Thymus (tissue), 11 donors: ENCODE results near the gene MTO1. TPM values are rescaled to one million over a fixed set of nuclear protein-coding genes. Genes with fewer than 3 reads are reported as not detected.

Experiments
- DNase-seq, 9 donors: peaks; one replicate each; pipeline ENCODE4 v3.0.0-alpha.2; 2013; ENCODE audit warnings: low spot score in 9 of 9, low read depth in 6 of 9, missing footprints in 1 of 9
- H3K27ac ChIP-seq, 2 donors: one replicate each; pipeline ENCODE4 v1.5.1; 2013; ENCODE audit warnings: control low read depth in 1 of 2, low read depth in 1 of 2, low read length in 1 of 2, mild to moderate bottlenecking in 1 of 2, moderate library complexity in 1 of 2
- H3K27me3 ChIP-seq, 2 donors: one replicate each; pipeline ENCODE4 v1.5.1; 2013; ENCODE audit warnings: low read length in 1 of 2; ENCODE audit not compliant: control insufficient read depth in 2 of 2, insufficient read depth in 1 of 2
- H3K36me3 ChIP-seq, 2 donors: one replicate each; pipeline ENCODE4 v1.5.1; 2013; ENCODE audit warnings: low read length in 1 of 2, mild to moderate bottlenecking in 1 of 2, moderate library complexity in 1 of 2; ENCODE audit not compliant: control insufficient read depth in 2 of 2, insufficient read depth in 2 of 2
- H3K4me1 ChIP-seq, 2 donors: one replicate each; pipeline ENCODE4 v1.5.1; 2013; ENCODE audit warnings: low read length in 2 of 2; ENCODE audit not compliant: control insufficient read depth in 2 of 2, insufficient read depth in 2 of 2
- H3K4me3 ChIP-seq, 2 donors: one replicate each; pipeline ENCODE4 v1.5.1; 2013; ENCODE audit warnings: low read length in 2 of 2, control low read depth in 1 of 2, mild to moderate bottlenecking in 1 of 2
- H3K9me3 ChIP-seq, 2 donors: one replicate each; pipeline ENCODE4 v1.5.1; 2013; ENCODE audit warnings: low read length in 1 of 2, mild to moderate bottlenecking in 1 of 2; ENCODE audit not compliant: control insufficient read depth in 2 of 2, insufficient read depth in 1 of 2
- WGBS: extraction: QIAGEN DNeasy Blood & Tissue Kit; methylation state at CpG from one replicate; pipeline ENCODE4 v1.1.7; 2013; 5-methylcytosine and 5-hydroxymethylcytosine counted together
- polyA plus RNA-seq: library from polyadenylated mRNA; stranded (reverse); fragments of 200-250 nt; gene quantifications from one replicate; pipeline ENCODE4 v1.2.3, GENCODE V29; 2013
- total RNA-seq: library from RNA; stranded (reverse); fragments of 120-200 nt; gene quantifications from one replicate; pipeline ENCODE4 v1.2.4, GENCODE V29; 2013
- donor health status: healthy.

The MTO1 gene
- total and polyA plus RNA-seq, 2 donors = 25.1 to 27.2 TPM

DNA sequence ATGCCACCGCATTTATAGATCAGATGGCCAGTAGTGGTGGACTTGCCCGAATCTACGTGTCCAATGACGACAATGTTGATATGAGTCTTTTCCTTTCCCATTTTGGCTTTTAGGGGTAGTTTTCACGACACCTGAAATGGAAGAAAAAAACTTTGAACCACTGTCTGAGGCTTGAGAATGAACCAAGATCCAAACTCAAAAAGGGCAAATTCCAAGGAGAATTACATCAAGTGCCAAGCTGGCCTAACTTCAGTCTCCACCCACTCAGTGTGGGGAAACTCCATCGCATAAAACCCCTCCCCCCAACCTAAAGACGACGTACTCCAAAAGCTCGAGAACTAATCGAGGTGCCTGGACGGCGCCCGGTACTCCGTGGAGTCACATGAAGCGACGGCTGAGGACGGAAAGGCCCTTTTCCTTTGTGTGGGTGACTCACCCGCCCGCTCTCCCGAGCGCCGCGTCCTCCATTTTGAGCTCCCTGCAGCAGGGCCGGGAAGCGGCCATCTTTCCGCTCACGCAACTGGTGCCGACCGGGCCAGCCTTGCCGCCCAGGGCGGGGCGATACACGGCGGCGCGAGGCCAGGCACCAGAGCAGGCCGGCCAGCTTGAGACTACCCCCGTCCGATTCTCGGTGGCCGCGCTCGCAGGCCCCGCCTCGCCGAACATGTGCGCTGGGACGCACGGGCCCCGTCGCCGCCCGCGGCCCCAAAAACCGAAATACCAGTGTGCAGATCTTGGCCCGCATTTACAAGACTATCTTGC is 58.6 kb downstream of the MTO1 start:
- H3K9me3 ChIP-seq = no peaks in the 10 kb centered on the region
- WGBS = under 1% methylated on average over 56 of the region's 56 CpGs
- H3K4me3 ChIP-seq = peak overlapping the region; percentile 77 to 97
- H3K27ac ChIP-seq = peak overlapping the region; percentile 97 to 98
- peaks cover 14 to 27% of the 10 kb centered on the region in 2 donors for H3K4me1 ChIP-seq
- no peaks in the 10 kb centered on the region for H3K27me3 ChIP-seq
- peaks cover 28 to 49% of the 10 kb centered on the region in 2 donors for H3K36me3 ChIP-seq
- peak in 8 of 9 donors; percentile 50 to 84 (median 64) for DNase-seq

DNA sequence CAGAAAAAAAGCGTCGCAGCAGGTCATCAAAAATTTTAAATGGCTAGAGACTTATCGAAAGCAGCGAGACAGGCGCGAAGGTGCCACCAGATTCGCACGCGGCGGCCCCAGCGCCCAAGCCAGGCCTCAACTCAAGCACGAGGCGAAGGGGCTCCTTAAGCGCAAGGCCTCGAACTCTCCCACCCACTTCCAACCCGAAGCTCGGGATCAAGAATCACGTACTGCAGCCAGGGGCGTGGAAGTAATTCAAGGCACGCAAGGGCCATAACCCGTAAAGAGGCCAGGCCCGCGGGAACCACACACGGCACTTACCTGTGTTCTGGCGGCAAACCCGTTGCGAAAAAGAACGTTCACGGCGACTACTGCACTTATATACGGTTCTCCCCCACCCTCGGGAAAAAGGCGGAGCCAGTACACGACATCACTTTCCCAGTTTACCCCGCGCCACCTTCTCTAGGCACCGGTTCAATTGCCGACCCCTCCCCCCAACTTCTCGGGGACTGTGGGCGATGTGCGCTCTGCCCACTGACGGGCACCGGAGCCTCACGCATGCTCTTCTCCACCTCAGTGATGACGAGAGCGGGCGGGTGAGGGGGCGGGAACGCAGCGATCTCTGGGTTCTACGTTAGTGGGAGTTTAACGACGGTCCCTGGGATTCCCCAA is 59.3 kb downstream of the MTO1 start, which contains the start of gene EEF1A1:
EEF1A1 (minus strand) TSS at position 345 of the 663 bp plus-strand sequence. CDS start 1,006 bp downstream, outside the sequence.
- Histone ChIP-seq H3K9me3 (no peaks in the 10 kb centered on the region), H3K36me3 (peaks cover 28 to 42% of the 10 kb centered on the region in 2 donors), H3K4me3 (peak within 1 kb of the TSS; percentile 77 to 97), H3K27ac (peak within 1 kb of the TSS; percentile 97 to 98), H3K4me1 (peaks cover 14 to 23% of the 10 kb centered on the region in 2 donors), H3K27me3 (no peaks in the 10 kb centered on the region)
- under 1% methylated on average over 53 of the region's 53 CpGs for WGBS
- peak; percentile 98 to 100 (median 100) for DNase-seq

DNA sequence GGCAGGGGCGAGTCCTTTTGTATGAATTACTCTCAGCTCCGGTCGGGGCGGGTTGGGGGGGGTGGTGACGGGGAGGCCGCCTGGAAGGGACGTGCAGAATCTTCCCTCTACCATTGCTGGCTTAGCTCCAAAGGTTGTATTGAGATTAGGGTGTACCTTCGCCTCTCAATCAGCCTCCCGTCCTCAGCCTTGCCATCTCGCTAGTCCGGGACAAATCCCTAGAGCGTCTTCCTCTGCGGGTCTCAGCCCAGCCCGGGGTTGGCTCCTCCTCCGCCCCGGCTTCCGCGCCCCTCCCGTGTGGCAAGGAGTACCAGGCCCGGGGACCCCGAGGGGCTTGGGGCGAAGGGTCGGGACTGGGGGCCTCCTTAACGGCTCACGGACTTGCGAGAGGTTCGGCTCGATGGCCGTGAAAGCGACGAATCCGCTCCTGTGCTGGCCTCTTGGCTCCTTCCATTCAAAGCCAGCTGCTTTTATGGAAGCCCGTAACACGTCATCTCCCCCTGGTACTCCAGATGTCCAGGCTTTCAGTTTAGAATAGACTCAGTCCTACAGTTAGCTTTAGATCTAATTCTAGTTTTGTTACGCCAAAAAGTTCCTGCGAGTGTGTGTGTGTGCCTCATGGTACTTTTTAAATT is 59.9 kb downstream of the MTO1 start:
- Histone ChIP-seq H3K27ac (peak overlapping the region; percentile 97 to 98), H3K36me3 (peaks cover 25 to 36% of the 10 kb centered on the region in 2 donors), H3K27me3 (no peaks in the 10 kb centered on the region), H3K4me3 (peak overlapping the region; percentile 77 to 97), H3K4me1 (peaks cover 14 to 22% of the 10 kb centered on the region in 2 donors), H3K9me3 (no peaks in the 10 kb centered on the region)
- WGBS = under 1% methylated on average over 36 of the region's 36 CpGs
- peak in 2 of 9 donors; percentile 66 to 78 for DNase-seq

DNA sequence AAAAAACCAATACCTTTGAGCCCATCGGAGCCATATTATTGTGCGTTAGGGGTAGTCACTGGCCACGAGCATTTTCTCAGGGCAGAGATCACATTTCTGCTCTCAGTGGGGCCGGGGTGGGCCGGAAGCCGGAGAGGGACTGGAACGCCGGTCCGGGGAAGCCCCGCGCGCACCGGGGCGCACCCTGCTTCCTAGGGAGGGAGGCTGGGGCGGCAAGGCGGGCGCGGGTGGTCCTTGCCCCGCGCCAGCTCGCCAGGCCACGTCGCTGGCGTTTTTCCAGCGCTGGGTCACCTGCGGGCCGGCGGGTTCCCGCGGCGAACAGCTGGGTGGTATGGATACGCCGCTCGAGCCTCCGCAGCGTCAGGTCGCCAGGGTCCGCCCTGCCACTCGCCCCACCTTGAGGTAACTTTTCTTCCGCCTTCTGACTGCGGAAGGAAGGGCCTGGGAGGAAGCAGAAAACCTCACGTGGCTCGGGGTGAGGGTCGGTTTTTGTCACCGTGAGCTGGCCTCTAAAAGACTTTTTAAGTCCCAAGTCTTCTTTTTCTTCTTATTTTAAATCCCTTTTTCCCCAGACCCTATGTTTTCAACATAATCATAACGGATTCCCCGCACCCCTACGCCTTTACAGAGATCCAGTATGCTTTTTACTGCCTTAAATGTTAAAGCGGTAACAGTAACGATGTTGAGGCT is 62.0 kb downstream of the MTO1 start:
- peak overlapping the region; percentile 82 to 88 for H3K4me3 ChIP-seq
- H3K27ac ChIP-seq = peak overlapping the region; percentile 90 to 95
- H3K9me3 ChIP-seq = no peaks in the 10 kb centered on the region
- H3K36me3 ChIP-seq = peaks cover 12 to 17% of the 10 kb centered on the region in 2 donors
- WGBS = 2% methylated on average over 50 of the region's 50 CpGs
- H3K4me1 ChIP-seq = peaks cover 14% of the 10 kb centered on the region in 2 donors
- peak in 8 of 9 donors; percentile 67 to 89 (median 68) for DNase-seq
- peaks cover 0 to under 1% of the 10 kb centered on the region in 2 donors for H3K27me3 ChIP-seq

DNA sequence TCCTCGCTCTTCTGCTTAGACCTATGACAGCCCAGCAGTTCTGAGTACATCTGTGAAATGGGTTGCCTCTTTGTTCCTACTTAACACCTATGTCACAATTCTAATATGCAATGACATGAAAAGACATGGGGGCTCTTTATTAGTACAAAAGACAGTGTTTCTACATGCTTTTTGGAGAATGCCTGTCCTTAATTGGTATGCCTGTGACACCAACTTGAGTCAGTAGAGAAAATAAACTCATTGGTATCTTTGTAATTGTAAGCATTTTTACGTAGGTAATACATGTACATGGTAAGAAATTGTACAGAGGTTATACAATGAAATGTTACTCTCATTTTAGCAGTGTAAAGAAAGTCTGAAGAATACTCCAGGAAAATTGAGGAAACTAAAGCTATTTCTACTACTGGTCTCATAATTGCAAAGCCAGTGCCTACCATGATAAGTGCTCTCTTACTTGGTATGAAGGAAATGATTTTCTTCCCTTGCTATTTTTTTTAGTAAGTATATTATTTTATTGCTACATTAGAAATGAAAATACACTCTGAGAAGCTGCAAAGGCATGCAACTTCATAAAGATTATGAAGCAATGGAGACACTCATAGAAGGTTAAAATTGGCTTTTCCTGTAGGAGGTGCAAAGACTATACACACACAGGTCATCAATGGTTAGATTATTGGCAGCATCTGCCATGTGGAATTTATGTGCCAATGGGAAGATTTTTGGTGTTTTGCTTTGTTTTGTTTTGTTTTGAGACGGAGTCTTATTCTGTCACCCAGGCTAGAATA is 64.2 kb downstream of the MTO1 start:
- Histone ChIP-seq H3K4me3 (no peak overlapping the region), H3K27me3 (peaks cover 0 to 3% of the 10 kb centered on the region in 2 donors), H3K36me3 (peaks cover 0 to 1% of the 10 kb centered on the region in 2 donors), H3K4me1 (peaks cover 11 to 14% of the 10 kb centered on the region in 2 donors), H3K27ac (no peak overlapping the region), H3K9me3 (no peaks in the 10 kb centered on the region)
- WGBS = 96% methylated on average over 3 of the region's 3 CpGs
- DNase-seq = no peak

DNA sequence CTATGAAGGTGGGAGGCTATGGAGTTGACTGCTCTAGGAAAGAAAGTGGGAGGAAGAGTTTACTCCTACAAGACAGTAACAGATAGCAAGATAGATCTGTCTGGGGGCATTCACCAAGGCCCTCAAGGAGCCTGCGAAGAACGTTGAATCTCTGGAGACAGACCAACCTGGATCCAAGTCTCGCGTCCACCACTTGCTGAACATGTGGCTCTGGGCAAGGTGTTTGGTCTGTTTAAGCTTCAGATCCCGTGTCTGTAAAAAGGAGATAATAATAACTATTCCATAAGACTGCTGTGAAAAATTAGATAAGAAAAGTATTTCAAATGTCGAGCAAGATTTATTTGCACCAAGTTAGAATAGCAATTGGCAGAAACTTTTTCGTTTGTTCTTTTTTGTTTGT is 67.4 kb downstream of the MTO1 start:
- WGBS = 86% methylated on average over 7 of the region's 7 CpGs
- no peaks in the 10 kb centered on the region for H3K36me3 ChIP-seq
- no peak for DNase-seq

DNA sequence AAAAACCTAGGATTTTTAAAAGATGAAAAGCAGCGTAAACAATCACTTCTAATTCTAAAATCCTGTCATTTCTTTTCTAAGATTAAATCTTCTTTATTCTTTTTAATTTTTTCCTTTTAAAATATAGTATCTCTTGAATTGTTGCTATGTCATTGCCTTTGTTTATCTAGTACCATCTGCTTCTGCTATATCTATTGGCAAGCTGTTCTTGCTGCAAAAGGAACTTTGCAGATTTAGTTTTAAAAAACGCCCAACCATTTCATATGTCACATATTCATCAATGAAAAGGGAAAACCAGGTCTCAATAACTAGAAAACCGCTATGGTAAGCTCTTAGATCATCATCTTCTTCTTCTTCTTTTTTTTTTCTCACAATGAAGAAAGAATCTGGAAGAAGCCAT is 70.8 kb downstream of the MTO1 start:
- no peak overlapping the region for H3K27ac ChIP-seq
- H3K27me3 ChIP-seq = peaks cover 0 to 3% of the 10 kb centered on the region in 2 donors
- no peaks in the 10 kb centered on the region for H3K36me3 ChIP-seq
- 97% methylated on average over 3 of the region's 3 CpGs for WGBS
- no peaks in the 10 kb centered on the region for H3K4me1 ChIP-seq
- H3K9me3 ChIP-seq = no peaks in the 10 kb centered on the region
- H3K4me3 ChIP-seq = no peak overlapping the region
- DNase-seq = no peak

More for the DNA sequence above, 67.4 kb downstream of the MTO1 start:
- Histone ChIP-seq H3K4me1 (no peaks in the 10 kb centered on the region), H3K27me3 (peaks cover 0 to 3% of the 10 kb centered on the region in 2 donors), H3K4me3 (no peak overlapping the region), H3K27ac (no peak overlapping the region), H3K9me3 (no peaks in the 10 kb centered on the region)

DNA sequence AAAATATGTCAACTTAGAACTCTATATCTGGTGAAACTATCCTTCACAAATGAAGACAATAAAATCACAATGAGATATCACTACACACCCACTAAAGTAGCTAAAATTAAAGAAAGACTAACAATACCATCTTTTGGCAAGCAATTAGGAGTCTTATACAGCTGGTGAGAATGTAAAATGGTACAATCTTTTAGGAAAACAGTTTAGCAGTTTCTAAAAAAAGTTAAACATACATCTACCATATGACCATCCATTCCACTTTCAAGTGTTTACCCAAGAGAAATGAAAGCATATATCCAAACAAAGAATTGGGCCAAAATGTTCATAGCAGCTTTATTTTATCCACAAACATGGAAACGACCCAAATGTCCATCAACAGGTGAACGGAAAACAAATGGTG is 73.1 kb downstream of the MTO1 start:
- Histone ChIP-seq H3K4me3 (no peak overlapping the region), H3K27me3 (no peaks in the 10 kb centered on the region), H3K4me1 (no peaks in the 10 kb centered on the region), H3K9me3 (no peaks in the 10 kb centered on the region), H3K27ac (no peak overlapping the region), H3K36me3 (no peaks in the 10 kb centered on the region)
- WGBS = 95% methylated on average over 2 of the region's 2 CpGs
- no peak for DNase-seq
